GM15510 (cell line): ENCODE results near the gene C4orf50.

ENCODE experiments used
- POLR2A ChIP-seq: IDR thresholded peaks from 3 replicates; pipeline ENCODE4 v1.6.1; 2011; ENCODE audit warnings: borderline replicate concordance; ENCODE audit not compliant: insufficient read length; ENCODE audit errors: extremely low read depth

The C4orf50 gene

DNA sequence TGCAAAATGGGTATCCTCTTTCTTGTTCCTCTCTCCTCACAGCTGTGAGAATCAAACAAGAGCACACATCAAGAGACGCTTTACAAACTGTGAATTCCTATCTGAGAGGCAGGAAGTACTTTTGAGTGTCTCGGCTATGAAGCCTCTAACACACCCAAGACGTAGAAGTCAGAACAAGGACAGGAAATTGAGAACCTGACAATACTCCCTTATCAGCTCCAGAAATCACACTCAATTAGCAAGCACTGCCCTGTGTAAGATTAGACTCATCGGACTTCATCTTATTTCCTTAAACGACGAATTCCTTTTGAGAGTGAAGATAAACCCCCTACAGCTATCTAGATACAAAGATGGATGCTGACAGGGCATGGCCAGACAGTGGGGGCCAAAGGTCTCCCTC, 74.7 kb downstream of the C4orf50 start:
- TF ChIP-seq POLR2A, result no peak

GRCh38 chr4:5942947-5943346, 75.3 kb downstream of the C4orf50 start:
- no peak for TF ChIP-seq POLR2A

DNA sequence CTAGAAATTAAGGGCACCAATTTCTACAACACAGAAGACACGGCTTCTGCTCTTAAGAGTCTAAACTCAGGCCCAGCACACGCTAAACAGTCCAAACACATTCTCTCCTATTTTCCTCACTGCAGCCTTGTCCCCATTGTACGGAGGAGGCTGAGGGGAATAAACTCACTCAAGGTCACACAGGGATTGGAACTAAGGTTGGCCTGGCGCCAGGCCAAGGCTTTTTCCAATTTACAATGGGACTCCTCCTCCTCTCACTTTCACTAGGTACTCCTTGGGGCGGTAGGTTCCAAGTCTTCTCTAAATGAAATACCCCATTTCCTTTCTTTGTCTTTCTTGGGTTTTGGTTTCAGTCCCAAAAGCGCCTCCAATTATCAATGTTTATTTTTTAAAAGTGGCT, 76.6 kb downstream of the C4orf50 start:
- TF ChIP-seq POLR2A, result no peak

DNA sequence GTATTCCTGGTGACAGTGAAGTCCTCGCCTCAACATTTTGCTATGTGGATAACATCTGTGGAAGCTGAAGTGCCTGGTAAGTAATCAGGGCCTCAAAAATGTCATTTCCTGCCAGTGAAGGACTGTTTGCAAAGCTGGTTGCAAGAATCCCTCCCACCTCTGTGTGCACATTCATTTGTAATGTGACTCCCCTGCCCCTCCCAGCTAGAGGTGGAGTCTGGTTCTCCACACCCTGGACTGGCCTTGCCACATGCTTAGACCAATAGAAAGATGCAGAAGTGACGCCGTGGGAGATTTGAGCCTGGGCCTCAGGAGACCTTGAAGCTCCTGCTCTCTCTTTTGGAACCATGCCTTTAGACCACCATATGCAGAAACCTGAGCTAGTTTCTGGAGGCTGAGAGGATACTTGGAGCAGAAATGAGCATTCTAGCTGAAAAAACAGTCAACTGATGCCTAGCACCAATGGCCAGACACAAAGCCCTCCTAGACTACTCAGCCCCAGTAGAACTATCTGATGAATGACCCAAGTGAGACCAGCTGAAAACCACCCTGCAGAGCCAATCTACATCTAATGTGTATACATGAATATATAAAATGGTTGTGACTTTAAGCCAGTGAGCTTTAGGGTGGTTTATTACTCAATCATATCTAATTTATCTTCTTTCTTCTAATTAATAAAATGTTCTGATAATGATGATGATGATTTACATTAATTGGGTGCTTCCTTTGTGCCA, 77.6 kb downstream of the C4orf50 start:
- no peak for TF ChIP-seq POLR2A

GRCh38 chr4:5933996-5934831, 84.0 kb downstream of the C4orf50 start:
- TF ChIP-seq POLR2A, result no peak

GRCh38 chr4:5933116-5933515, 85.1 kb downstream of the C4orf50 start:
- no peak for TF ChIP-seq POLR2A

DNA sequence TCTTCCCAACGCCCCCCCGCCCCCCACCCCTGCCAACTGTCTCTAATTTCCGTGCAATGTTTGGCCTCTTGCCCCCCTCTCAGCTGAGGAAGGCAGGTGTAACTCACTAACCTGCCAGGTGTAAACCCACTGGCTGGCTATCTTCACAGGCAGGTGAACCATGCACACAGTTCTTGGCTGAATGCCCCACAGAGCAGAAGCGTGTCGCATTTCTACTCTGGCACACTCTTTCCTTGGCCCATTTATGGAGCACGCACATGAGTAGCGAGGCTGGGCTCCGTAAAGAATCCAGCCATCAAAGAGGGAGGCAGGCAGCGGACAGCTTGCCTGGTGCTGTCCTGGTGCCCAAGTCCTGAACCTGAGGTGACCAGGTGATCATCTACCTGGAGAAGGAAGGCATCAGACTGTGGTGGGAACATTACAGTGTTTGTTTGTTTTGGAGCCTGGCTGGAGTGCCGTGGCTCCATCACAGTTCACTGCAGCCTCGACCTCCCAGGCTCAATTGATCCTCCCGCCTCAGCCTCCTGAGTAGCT, 86.1 kb downstream of the C4orf50 start:
- TF ChIP-seq POLR2A, result no peak

DNA sequence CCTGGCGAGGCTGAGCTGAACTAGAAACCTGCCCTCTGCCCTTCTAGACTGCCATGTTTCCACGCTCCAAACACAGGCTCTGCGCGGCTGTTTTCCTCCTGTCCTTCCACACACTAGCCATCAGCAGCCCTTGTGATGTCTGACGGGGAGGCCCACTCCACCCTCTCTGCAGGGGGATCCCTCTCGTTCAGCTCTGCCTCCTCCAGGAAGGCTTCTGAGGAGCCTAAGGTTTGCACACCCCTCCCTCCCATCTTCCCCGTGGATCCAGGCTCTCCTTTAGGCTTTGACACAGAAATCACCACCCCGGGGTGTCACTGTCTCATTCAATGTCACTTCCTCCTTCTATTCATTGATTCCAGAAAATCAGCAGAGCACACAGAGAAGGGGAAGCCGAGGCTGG, 86.7 kb downstream of the C4orf50 start:
- no peak for TF ChIP-seq POLR2A

GRCh38 chr4:5930876-5931275, 87.4 kb downstream of the C4orf50 start:
- TF ChIP-seq POLR2A, result no peak

DNA sequence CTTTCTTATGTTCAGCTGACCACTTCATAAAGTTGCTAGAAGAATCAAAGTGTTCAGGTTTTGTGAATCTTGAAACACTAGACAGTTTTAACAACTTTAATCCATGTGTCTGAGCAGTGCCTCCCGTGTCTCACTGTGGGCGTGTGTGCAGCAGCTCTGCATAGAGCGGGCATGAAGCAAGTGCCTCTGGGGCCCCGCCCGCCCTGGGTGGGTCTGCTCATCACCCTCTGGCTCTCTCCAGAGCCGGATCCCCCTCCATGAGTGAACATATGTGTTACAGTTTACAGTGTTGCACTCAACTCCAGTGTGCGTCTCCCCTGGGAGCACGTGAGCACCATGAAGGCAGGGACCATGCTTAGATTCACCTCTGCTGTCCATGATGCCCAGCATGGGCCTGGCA, 87.8 kb downstream of the C4orf50 start:
- TF ChIP-seq POLR2A, result no peak

- TF ChIP-seq POLR2A, result no peak
Measured at GRCh38 chr4:5928844-5929420, 89.3 kb downstream of the C4orf50 start.

- TF ChIP-seq POLR2A, result no peak
Measured at GRCh38 chr4:5928274-5928673, 90.0 kb downstream of the C4orf50 start.

- TF ChIP-seq POLR2A, result no peak
Measured at GRCh38 chr4:5927747-5928146, 90.5 kb downstream of the C4orf50 start.

- TF ChIP-seq POLR2A, result no peak
Measured at GRCh38 chr4:5927116-5927515, 91.1 kb downstream of the C4orf50 start.

DNA sequence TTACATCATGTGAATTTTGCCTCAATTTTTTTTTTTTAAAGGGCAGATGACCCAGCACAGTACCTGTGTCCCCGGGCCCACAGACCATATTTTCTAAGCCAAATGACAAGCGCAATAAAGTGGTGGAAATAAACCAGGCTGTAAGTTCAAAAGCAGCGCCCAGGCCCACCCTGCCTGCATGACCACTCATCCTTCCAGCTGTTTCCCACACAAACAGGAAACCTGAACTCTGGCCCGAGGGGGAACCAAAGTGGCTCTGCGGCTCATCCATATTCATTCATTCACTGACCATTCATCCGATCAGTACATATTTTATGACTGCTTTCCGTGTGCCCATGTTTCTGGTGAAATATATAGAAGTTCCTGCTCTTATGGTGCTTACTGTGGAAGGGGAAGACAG, 91.6 kb downstream of the C4orf50 start:
- TF ChIP-seq POLR2A, result no peak

DNA sequence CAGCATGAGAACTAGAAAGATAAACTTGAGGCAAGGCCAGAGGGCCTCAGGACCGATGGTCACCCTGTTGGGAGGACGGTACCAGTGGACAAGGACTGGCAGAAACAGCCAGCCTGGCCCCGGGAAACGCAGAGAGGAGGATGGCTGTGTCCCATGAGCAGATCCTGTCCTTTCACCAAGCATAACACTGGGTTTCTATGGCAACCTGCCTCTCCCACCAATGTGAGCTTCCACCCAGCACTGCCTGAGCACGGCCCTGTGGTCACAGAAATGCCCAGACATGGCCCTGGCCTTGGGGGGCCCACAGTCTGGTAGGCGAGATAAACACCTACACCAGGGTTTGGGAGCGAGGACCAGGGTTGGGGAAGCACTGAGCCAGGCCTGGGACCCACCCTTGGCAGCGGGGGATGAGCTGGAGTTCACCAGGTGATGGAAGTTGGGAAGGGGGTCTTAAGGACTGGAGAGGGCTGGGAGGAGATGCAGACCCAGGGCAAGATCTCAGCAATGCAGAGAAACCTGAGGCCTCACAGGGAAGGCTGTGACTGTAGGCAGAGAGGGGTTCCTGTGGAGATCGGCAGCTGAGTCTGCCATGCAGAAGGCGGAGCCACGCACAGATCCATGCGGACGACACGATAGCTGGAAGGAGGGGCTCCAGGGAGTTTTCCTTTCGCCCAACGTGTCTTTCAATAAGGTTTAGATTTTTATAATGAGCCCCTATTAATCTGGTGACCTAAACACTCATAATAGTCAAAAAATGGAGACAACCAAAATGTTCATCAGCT, 92.6 kb downstream of the C4orf50 start:
- no peak for TF ChIP-seq POLR2A
